ENCODE results near the gene TAF1B. TPM values are rescaled to one million over a fixed set of nuclear protein-coding genes. Genes with fewer than 3 reads are reported as not detected.

Gene TAF1B
- total and polyA plus RNA-seq, 10 of the 15 experiments (the other 5 are each of a cell fraction or from before 2014, with no cell fraction given), result 8.1 to 18.3 (median 12.4) TPM

- FAIRE-seq (no peak), ATAC-seq (no peak), DNase-seq (ENCODE audit: low read depth, low spot score) (no peak)
- Histone ChIP-seq H3K9ac (ENCODE audit: control insufficient read depth, insufficient read depth, low read length) (no peak overlapping the region), H3K4me1 (ENCODE audit: control insufficient read depth, insufficient read depth, low read length) (no peaks in the 10 kb centered on the region), H3K27me3 (replicated peaks in 1 of 2; ENCODE audit: control insufficient read depth in 2 of 2, insufficient read depth in 2 of 2, low read length in 1 of 2) (no peaks in the 10 kb centered on the region), H3K4me3 (no peak overlapping the region), H3K79me2 (ENCODE audit: control insufficient read depth, insufficient read depth, low read length) (no peaks in the 10 kb centered on the region), H3K27ac (ENCODE audit: control insufficient read depth, insufficient read depth) (no peak overlapping the region), H4K20me1 (ENCODE audit: control insufficient read depth, insufficient read depth) (no peaks in the 10 kb centered on the region), H3K4me2 (ENCODE audit: control insufficient read depth, insufficient read depth) (no peak overlapping the region), H3K9me3 (replicated peaks; ENCODE audit: control insufficient read depth, insufficient read depth, low read length) (no peaks in the 10 kb centered on the region), H2AFZ (ENCODE audit: control insufficient read depth, low read depth, low read length) (no peak overlapping the region), H3K36me3 (ENCODE audit: control insufficient read depth in 2 of 2, insufficient read depth in 2 of 2, low read length in 1 of 2) (peaks cover 0 to 3% of the 10 kb centered on the region in 2 experiments; a peak in 1 of 4 replicates)
- POLR2A ChIA-PET, result interaction anchor here (0.6 to 0.7 kb wide), 3 partner anchors 30 to 36 kb away, joined by 4 to 6 read pairs (median 5); no protein-coding TSS in a partner anchor
- WGBS (ENCODE audit: insufficient coverage, insufficient replicate concordance, low lambda C conversion rate, missing lambda C conversion rate), result 87% methylated on average over 7 of the region's 7 CpGs
- RAD21 ChIA-PET (ENCODE audit: unreplicated experiment), result no interaction called here
- BruUV-seq (replicated peaks), result no TSS peak
- CTCF ChIA-PET, result interaction anchor here (1.1 kb wide), 1 partner anchor 105 kb away, joined by 3 read pairs; no protein-coding TSS in a partner anchor
- SMC1A ChIA-PET (ENCODE audit: uncharacterized antibody, unreplicated experiment), result interaction anchor here (2.0 kb wide), 1 partner anchor 10 kb away, joined by 6 read pairs; no protein-coding TSS in a partner anchor
- intact Hi-C loops (cut with micrococcal nuclease; ENCODE audit: unreplicated experiment) (no loop called here), in situ Hi-C loops (cut with MboI) (no loop called here)
- TF ChIP-seq HDAC2 (IDR thresholded peaks at IDR 0.05), result no peak
- TF ChIP-seq IKZF2 (IDR thresholded peaks at IDR 0.05), result no peak
Observed at GRCh38 chr2:9879455-9880194, 36.4 kb downstream of the TAF1B start.

GRCh38 chr2:9883897-9884296, 40.6 kb downstream of the TAF1B start:
- H3K9me3 ChIP-seq (replicated peaks; ENCODE audit: control insufficient read depth, insufficient read depth, low read length), result no peaks in the 10 kb centered on the region; the same call in 2 of the 3 replicates
- H3K27ac ChIP-seq (ENCODE audit: control insufficient read depth, insufficient read depth), result no peak overlapping the region
- DNase-seq (ENCODE audit: low read depth, low spot score) (no peak), ATAC-seq (no peak), FAIRE-seq (no peak)
- H3K79me2 ChIP-seq (ENCODE audit: control insufficient read depth, insufficient read depth, low read length), result no peaks in the 10 kb centered on the region
- POLR2A ChIA-PET, result no interaction called here
- H2AFZ ChIP-seq (ENCODE audit: control insufficient read depth, low read depth, low read length), result no peak overlapping the region
- no peak overlapping the region for H3K4me2 ChIP-seq (ENCODE audit: control insufficient read depth, insufficient read depth)
- in situ Hi-C loops (cut with MboI), result no loop called here
- H3K36me3 ChIP-seq (ENCODE audit: control insufficient read depth in 2 of 2, insufficient read depth in 2 of 2, low read length in 1 of 2), result peaks cover 0 to 3% of the 10 kb centered on the region in 2 experiments; a peak in 1 of 4 replicates
- RAD21 ChIA-PET (ENCODE audit: unreplicated experiment), result no interaction called here
- no peaks in the 10 kb centered on the region for H3K4me1 ChIP-seq (ENCODE audit: control insufficient read depth, insufficient read depth, low read length)
- no peak overlapping the region for H3K4me3 ChIP-seq
- intact Hi-C loops (cut with micrococcal nuclease; ENCODE audit: unreplicated experiment), result no loop called here
- H4K20me1 ChIP-seq (ENCODE audit: control insufficient read depth, insufficient read depth), result no peaks in the 10 kb centered on the region
- CTCF ChIA-PET, result no interaction called here
- 90% methylated on average over 16 of the region's 17 CpGs for WGBS (ENCODE audit: insufficient coverage, insufficient replicate concordance, low lambda C conversion rate, missing lambda C conversion rate)
- no peaks in the 10 kb centered on the region for H3K27me3 ChIP-seq (replicated peaks in 1 of 2; ENCODE audit: control insufficient read depth in 2 of 2, insufficient read depth in 2 of 2, low read length in 1 of 2)
- no TSS peak for BruUV-seq (replicated peaks)
- SMC1A ChIA-PET (ENCODE audit: uncharacterized antibody, unreplicated experiment), result no interaction called here
- no peak overlapping the region for H3K9ac ChIP-seq (ENCODE audit: control insufficient read depth, insufficient read depth, low read length)
- TF ChIP-seq TARDBP (IDR thresholded peaks at IDR 0.05; ENCODE audit: borderline replicate concordance) (no peak), PAX8 (IDR thresholded peaks at IDR 0.05) (no peak), ZBED1 (IDR thresholded peaks at IDR 0.05; ENCODE audit: borderline replicate concordance) (no peak), GATAD2B (conservative IDR thresholded peaks at IDR 0.05; ENCODE audit: low read depth) (no peak), SP1 (IDR thresholded peaks at IDR 0.05; ENCODE audit: low read depth, low read length) (no peak), PAX5 (IDR thresholded peaks at IDR 0.05; ENCODE audit: borderline replicate concordance, low read depth, low read length) (no peak), JUND (IDR thresholded peaks at IDR 0.05; ENCODE audit: low read depth, low read length) (no peak), POLR2A (IDR thresholded peaks at IDR 0.05; ENCODE audit: low read depth, low read length) (no peak), ATF3 (IDR thresholded peaks at IDR 0.05; ENCODE audit: borderline replicate concordance, extremely low read depth, low read depth, low read length) (no peak), NR2C2 (IDR thresholded peaks at IDR 0.05; ENCODE audit: borderline replicate concordance, control insufficient read depth, insufficient read length, low read depth) (no peak), BCL11A (IDR thresholded peaks at IDR 0.05; ENCODE audit: low read depth, low read length) (no peak), SMAD1 (IDR thresholded peaks at IDR 0.05; ENCODE audit: low read depth, partially characterized antibody) (no peak)
- TF ChIP-seq, protein P1, sequence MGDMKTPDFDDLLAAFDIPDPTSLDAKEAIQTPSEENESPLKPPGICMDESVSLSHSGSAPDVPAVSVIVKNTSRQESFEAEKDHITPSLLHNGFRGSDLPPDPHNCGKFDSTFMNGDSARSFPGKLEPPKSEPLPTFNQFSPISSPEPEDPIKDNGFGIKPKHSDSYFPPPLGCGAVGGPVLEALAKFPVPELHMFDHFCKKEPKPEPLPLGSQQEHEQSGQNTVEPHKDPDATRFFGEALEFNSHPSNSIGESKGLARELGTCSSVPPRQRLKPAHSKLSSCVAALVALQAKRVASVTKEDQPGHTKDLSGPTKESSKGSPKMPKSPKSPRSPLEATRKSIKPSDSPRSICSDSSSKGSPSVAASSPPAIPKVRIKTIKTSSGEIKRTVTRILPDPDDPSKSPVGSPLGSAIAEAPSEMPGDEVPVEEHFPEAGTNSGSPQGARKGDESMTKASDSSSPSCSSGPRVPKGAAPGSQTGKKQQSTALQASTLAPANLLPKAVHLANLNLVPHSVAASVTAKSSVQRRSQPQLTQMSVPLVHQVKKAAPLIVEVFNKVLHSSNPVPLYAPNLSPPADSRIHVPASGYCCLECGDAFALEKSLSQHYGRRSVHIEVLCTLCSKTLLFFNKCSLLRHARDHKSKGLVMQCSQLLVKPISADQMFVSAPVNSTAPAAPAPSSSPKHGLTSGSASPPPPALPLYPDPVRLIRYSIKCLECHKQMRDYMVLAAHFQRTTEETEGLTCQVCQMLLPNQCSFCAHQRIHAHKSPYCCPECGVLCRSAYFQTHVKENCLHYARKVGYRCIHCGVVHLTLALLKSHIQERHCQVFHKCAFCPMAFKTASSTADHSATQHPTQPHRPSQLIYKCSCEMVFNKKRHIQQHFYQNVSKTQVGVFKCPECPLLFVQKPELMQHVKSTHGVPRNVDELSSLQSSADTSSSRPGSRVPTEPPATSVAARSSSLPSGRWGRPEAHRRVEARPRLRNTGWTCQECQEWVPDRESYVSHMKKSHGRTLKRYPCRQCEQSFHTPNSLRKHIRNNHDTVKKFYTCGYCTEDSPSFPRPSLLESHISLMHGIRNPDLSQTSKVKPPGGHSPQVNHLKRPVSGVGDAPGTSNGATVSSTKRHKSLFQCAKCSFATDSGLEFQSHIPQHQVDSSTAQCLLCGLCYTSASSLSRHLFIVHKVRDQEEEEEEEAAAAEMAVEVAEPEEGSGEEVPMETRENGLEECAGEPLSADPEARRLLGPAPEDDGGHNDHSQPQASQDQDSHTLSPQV (IDR thresholded peaks at IDR 0.05), result no peak

All from GM12878 (cell line).